HepG2 (cell line): Measurements from ENCODE around the gene NARF. TPM values are rescaled to one million over a fixed set of nuclear protein-coding genes. Genes with fewer than 3 reads are reported as not detected.

Source experiments
- ELF4 ChIP-seq: sonication (generic); formaldehyde crosslinking; IDR thresholded peaks from 2 replicates; pipeline ENCODE4 v1.5.0; 2020; ENCODE audit warnings: missing genetic modification reagents, mild to moderate bottlenecking, moderate library complexity, borderline replicate concordance
- FOXO1 ChIP-seq: sonication (generic); formaldehyde crosslinking; IDR thresholded peaks from 2 replicates; pipeline ENCODE4 v1.4.0; 2020; ENCODE audit warnings: missing genetic modification reagents
- GATAD1 ChIP-seq: IDR thresholded peaks from 2 replicates; pipeline ENCODE4 v1.6.1; 2016; ENCODE audit warnings: missing genetic modification reagents, missing compliant biosample characterization
- NFE2 ChIP-seq: sonication (generic); formaldehyde crosslinking; IDR thresholded peaks from 2 replicates; pipeline ENCODE4 v1.4.0; 2020; ENCODE audit warnings: missing genetic modification reagents
- NFYC ChIP-seq: IDR thresholded peaks from 2 replicates; pipeline ENCODE4 v1.6.1; 2016; ENCODE audit warnings: missing genetic modification reagents, missing compliant biosample characterization
- POLR2G ChIP-seq: fragments of 200-400 bp; formaldehyde crosslinking; IDR thresholded peaks from 2 replicates; pipeline ENCODE4 v1.6.1; 2018; ENCODE audit warnings: mild to moderate bottlenecking, low read depth, low read length, moderate library complexity
- RXRA ChIP-seq: sonication (generic); formaldehyde crosslinking; IDR thresholded peaks from 2 replicates; pipeline ENCODE4 v1.5.1; 2020; ENCODE audit warnings: missing genetic modification reagents
- SP1 ChIP-seq, 2 experiments: fragments of 450-650 bp in 1 of 2; sonication (generic) in 1 of 2; formaldehyde crosslinking in 1 of 2; IDR thresholded peaks; 2 replicates each; pipeline versions ENCODE4 v1.4.0 to v1.6.1; 2016 to 2020; ENCODE audit warnings: missing genetic modification reagents in 1 of 2
- TOE1 ChIP-seq: sonication (generic); formaldehyde crosslinking; IDR thresholded peaks from 2 replicates; pipeline ENCODE4 v1.4.0; 2020; ENCODE audit warnings: mild to moderate bottlenecking, missing genetic modification reagents
- ZNF253 ChIP-seq: sonication (generic); formaldehyde crosslinking; IDR thresholded peaks from 2 replicates; pipeline ENCODE4 v1.8.0; 2022; ENCODE audit warnings: mild to moderate bottlenecking, missing genetic modification reagents, borderline replicate concordance
- ZNF354B ChIP-seq: sonication (generic); formaldehyde crosslinking; IDR thresholded peaks from 2 replicates; pipeline ENCODE4 v1.8.0; 2022; ENCODE audit warnings: mild to moderate bottlenecking, missing genetic modification reagents
- ZNF431 ChIP-seq: sonication (generic); formaldehyde crosslinking; IDR thresholded peaks from 2 replicates; pipeline ENCODE4 v1.9.0; 2022; ENCODE audit warnings: missing genetic modification reagents, low read depth, mild to moderate bottlenecking, borderline replicate concordance
- ZNF496 ChIP-seq: sonication (generic); formaldehyde crosslinking; IDR thresholded peaks from 2 replicates; pipeline ENCODE4 v1.8.1; 2023; ENCODE audit warnings: mild to moderate bottlenecking, moderate library complexity, missing genetic modification reagents; ENCODE audit not compliant: insufficient replicate concordance
- ZNF644 ChIP-seq: IDR thresholded peaks from 2 replicates; pipeline ENCODE4 v1.6.1; 2016; ENCODE audit warnings: low read depth
- polyA plus RNA-seq, 8 experiments: library from polyadenylated mRNA; depleted of rRNA in 3 of 8; stranded (reverse) in 7 of 8; unstranded in 1 of 8; fragments of >200 nt; fragmentation: Illumina TruSeq in 4 of 8; extraction: Trizol in 4 of 8; gene quantifications; 2 replicates each; pipeline versions ENCODE4 v1.2.1 to v1.2.3, GENCODE V29; 2011 to 2016; ENCODE audit warnings: low read depth in 4 of 8, missing spikeins in 1 of 8, mixed read lengths in 1 of 8; ENCODE audit not compliant: insufficient read depth in 1 of 8
- total RNA-seq, 5 experiments: library from RNA; depleted of rRNA; stranded (reverse); fragments of >200 nt; fragmentation: Illumina TruSeq; extraction: Trizol; gene quantifications; 2 replicates each; pipeline ENCODE4 v1.2.3, GENCODE V29; 2016; ENCODE audit warnings: low read depth in 1 of 5
- TF ChIP-seq, protein P1 (sequence below): sonication (generic); formaldehyde crosslinking; IDR thresholded peaks from 2 replicates; pipeline ENCODE4 v1.5.0; 2020; ENCODE audit warnings: mild to moderate bottlenecking, missing genetic modification reagents, borderline replicate concordance
- TF ChIP-seq, protein P2 (sequence below): sonication (generic); formaldehyde crosslinking; IDR thresholded peaks from 2 replicates; pipeline ENCODE4 v1.8.1; 2023; ENCODE audit warnings: mild to moderate bottlenecking, missing genetic modification reagents
- TF ChIP-seq, protein P3 (sequence below): sonication (generic); formaldehyde crosslinking; IDR thresholded peaks from 2 replicates; pipeline ENCODE4 v1.8.1; 2023; ENCODE audit warnings: missing genetic modification reagents, inconsistent platforms, borderline replicate concordance
- TF ChIP-seq, protein P4 (sequence below): sonication (generic); formaldehyde crosslinking; conservative IDR thresholded peaks from 2 replicates; pipeline ENCODE4 v1.8.0; 2022; ENCODE audit warnings: mild to moderate bottlenecking, moderate library complexity, missing genetic modification reagents
- TF ChIP-seq, protein P5 (sequence below): sonication (generic); formaldehyde crosslinking; IDR thresholded peaks from 2 replicates; pipeline ENCODE4 v1.4.0; 2020; ENCODE audit warnings: missing genetic modification reagents

Gene NARF
- total and polyA plus RNA-seq, 2 of the 13 experiments (the other 11 are each of a cell fraction or from before 2014, with no cell fraction given): 61.1 to 144 TPM

DNA sequence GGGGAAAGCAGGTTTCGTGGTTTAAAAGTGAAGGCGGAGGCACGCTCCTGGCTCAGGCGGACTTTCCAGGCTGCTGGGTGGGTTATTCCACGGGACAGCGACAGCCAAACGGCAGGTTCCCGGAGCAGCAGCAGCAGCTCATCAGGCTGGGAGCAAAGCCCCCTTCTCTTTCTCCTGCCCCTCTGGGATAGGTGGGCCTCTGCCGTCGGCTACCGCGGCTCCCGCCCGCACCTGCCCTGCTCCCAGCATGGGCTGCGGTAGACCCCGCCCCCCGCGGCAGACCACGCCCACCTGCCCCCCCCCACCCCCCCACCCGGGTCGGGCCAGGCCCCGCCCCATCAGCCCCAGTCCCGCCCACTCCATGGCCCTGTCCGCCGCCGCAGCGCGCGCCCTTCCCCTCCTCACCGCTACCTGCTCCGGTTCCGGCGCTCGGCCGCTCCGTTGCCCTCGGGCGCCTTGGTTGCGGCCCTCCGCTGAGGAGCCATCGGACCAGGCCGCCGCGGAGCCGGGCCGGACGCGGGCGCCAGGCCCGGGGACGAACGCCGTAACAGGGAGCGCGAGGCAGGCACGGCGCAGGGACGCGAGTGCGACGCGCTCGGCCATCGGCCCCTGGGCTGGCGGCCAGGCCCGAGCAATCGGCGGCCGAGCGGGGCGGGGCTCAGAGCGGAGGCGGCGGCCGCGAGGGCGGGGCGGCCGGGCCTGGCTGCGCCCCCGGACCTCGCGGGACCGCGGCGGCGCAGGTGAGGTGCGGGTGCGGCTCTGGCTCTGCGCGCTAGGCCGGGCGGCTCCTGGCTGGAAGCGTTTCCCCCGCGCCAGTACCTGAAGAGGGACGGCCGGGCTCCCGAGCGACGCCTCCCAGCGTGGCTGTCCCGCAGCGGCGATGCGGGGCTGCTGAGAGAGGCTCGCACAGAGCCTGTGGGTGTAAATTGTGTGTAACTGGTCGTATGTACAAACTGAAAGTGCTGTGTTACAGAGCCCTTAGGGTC lies 40.2 kb upstream of the NARF start, which contains the start of the genes HEXD and OGFOD3 (continued):
- TF ChIP-seq ELF4: no peak
- TF ChIP-seq ZNF354B: peak; percentile 17; the same call in 1 of the 2 replicates
- no peak for TF ChIP-seq ZNF496
- TF ChIP-seq ZNF431 (CRISPR knock-in tag): 0 out of 2 replicates have a peak, but pooled peaks have one; percentile 45
- TF ChIP-seq, protein P1, sequence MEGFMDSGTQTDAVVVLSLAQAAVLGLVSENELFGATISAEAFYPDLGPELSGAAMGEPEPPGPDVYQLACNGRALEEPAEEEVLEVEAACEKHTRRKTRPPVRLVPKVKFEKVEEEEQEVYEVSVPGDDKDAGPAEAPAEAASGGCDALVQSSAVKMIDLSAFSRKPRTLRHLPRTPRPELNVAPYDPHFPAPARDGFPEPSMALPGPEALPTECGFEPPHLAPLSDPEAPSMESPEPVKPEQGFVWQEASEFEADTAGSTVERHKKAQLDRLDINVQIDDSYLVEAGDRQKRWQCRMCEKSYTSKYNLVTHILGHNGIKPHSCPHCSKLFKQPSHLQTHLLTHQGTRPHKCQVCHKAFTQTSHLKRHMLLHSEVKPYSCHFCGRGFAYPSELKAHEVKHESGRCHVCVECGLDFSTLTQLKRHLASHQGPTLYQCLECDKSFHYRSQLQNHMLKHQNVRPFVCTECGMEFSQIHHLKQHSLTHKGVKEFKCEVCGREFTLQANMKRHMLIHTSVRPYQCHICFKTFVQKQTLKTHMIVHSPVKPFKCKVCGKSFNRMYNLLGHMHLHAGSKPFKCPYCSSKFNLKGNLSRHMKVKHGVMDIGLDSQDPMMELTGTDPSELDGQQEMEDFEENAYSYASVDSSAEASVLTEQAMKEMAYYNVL: peak; percentile 64
- TF ChIP-seq GATAD1 (CRISPR knock-in tag): peak; percentile 85
- TF ChIP-seq ZNF253 (CRISPR knock-in tag): 0 out of 2 replicates have a peak, but pooled peaks have one; percentile 43
- TF ChIP-seq, protein P2, sequence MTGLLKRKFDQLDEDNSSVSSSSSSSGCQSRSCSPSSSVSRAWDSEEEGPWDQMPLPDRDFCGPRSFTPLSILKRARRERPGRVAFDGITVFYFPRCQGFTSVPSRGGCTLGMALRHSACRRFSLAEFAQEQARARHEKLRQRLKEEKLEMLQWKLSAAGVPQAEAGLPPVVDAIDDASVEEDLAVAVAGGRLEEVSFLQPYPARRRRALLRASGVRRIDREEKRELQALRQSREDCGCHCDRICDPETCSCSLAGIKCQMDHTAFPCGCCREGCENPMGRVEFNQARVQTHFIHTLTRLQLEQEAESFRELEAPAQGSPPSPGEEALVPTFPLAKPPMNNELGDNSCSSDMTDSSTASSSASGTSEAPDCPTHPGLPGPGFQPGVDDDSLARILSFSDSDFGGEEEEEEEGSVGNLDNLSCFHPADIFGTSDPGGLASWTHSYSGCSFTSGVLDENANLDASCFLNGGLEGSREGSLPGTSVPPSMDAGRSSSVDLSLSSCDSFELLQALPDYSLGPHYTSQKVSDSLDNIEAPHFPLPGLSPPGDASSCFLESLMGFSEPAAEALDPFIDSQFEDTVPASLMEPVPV (CRISPR knock-in tag): peak; percentile 82; the same call in 1 of the 2 replicates
- peak; percentile 94 for TF ChIP-seq POLR2G
- TF ChIP-seq RXRA (CRISPR knock-in tag): peak; percentile 71
- TF ChIP-seq, protein P3, sequence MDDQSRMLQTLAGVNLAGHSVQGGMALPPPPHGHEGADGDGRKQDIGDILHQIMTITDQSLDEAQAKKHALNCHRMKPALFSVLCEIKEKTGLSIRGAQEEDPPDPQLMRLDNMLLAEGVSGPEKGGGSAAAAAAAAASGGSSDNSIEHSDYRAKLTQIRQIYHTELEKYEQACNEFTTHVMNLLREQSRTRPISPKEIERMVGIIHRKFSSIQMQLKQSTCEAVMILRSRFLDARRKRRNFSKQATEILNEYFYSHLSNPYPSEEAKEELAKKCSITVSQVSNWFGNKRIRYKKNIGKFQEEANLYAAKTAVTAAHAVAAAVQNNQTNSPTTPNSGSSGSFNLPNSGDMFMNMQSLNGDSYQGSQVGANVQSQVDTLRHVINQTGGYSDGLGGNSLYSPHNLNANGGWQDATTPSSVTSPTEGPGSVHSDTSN (CRISPR knock-in tag): no peak
- TF ChIP-seq TOE1 (CRISPR knock-in tag): no peak
- no peak for TF ChIP-seq NFYC (CRISPR knock-in tag)
- TF ChIP-seq, protein P4, sequence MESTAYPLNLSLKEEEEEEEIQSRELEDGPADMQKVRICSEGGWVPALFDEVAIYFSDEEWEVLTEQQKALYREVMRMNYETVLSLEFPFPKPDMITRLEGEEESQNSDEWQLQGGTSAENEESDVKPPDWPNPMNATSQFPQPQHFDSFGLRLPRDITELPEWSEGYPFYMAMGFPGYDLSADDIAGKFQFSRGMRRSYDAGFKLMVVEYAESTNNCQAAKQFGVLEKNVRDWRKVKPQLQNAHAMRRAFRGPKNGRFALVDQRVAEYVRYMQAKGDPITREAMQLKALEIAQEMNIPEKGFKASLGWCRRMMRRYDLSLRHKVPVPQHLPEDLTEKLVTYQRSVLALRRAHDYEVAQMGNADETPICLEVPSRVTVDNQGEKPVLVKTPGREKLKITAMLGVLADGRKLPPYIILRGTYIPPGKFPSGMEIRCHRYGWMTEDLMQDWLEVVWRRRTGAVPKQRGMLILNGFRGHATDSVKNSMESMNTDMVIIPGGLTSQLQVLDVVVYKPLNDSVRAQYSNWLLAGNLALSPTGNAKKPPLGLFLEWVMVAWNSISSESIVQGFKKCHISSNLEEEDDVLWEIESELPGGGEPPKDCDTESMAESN (CRISPR knock-in tag): peak; percentile 98
- no peak for TF ChIP-seq SP1 (IDR thresholded peaks at IDR 0.05)
- peak; percentile 97 for TF ChIP-seq SP1 (CRISPR knock-in tag; IDR thresholded peaks at IDR 0.05)
- TF ChIP-seq, protein P5, sequence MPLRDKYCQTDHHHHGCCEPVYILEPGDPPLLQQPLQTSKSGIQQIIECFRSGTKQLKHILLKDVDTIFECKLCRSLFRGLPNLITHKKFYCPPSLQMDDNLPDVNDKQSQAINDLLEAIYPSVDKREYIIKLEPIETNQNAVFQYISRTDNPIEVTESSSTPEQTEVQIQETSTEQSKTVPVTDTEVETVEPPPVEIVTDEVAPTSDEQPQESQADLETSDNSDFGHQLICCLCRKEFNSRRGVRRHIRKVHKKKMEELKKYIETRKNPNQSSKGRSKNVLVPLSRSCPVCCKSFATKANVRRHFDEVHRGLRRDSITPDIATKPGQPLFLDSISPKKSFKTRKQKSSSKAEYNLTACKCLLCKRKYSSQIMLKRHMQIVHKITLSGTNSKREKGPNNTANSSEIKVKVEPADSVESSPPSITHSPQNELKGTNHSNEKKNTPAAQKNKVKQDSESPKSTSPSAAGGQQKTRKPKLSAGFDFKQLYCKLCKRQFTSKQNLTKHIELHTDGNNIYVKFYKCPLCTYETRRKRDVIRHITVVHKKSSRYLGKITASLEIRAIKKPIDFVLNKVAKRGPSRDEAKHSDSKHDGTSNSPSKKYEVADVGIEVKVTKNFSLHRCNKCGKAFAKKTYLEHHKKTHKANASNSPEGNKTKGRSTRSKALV (CRISPR knock-in tag): no peak
- TF ChIP-seq ZNF644: no peak
- TF ChIP-seq NFE2 (CRISPR knock-in tag): no peak
- TF ChIP-seq FOXO1: peak; percentile 70
